Calu3 (cell line): Measurements from ENCODE around the gene SEZ6L. TPM values are rescaled to one million over a fixed set of nuclear protein-coding genes. Genes with fewer than 3 reads are reported as not detected.

Experiments used
- BruUV-seq: library from RNA; stranded (reverse); fragments of 400-500 nt; replicated peaks from 2 replicates; lab custom pipeline; 2021; lab: Mats Ljungman, UMichigan
- CTCF ChIA-PET: fragments of 300-600 bp; sonication (Branson Sonifier 250); formaldehyde crosslinking; loops from one replicate; lab custom pipeline; 2022; ENCODE audit warnings: antibody characterized with exemption; lab: Charles Lee
- DNase-seq: peaks from one replicate; pipeline ENCODE4 v3.0.0; 2022
- H3K27ac Mint-ChIP-seq: one replicate; pipeline ENCODE4 v1.8.0; 2022; ENCODE audit warnings: mixed read lengths; ENCODE audit not compliant: unreplicated experiment
- H3K27me3 Mint-ChIP-seq: one replicate; pipeline ENCODE4 v1.8.0; 2022; ENCODE audit warnings: mixed read lengths; ENCODE audit not compliant: unreplicated experiment
- H3K36me3 Mint-ChIP-seq: one replicate; pipeline ENCODE4 v1.8.0; 2022; ENCODE audit warnings: mild to moderate bottlenecking, moderate library complexity, mixed read lengths; ENCODE audit not compliant: insufficient read depth, unreplicated experiment
- H3K4me1 Mint-ChIP-seq: one replicate; pipeline ENCODE4 v1.8.0; 2022; ENCODE audit warnings: mild to moderate bottlenecking, low read depth, mixed read lengths; ENCODE audit not compliant: unreplicated experiment
- H3K4me3 Mint-ChIP-seq: one replicate; pipeline ENCODE4 v1.8.0; 2022; ENCODE audit warnings: mild to moderate bottlenecking, low read depth, moderate library complexity, mixed read lengths; ENCODE audit not compliant: unreplicated experiment
- H3K9me3 Mint-ChIP-seq: one replicate; pipeline ENCODE4 v1.8.0; 2022; ENCODE audit warnings: low read depth, mixed read lengths; ENCODE audit not compliant: unreplicated experiment
- CTCF ChIP-seq: fragments of 200-600 bp; IDR thresholded peaks from one replicate; pipeline ENCODE4 v1.8.0; 2022; ENCODE audit warnings: antibody characterized with exemption; ENCODE audit not compliant: unreplicated experiment
- intact Hi-C: fragments of 100-400 bp; cut with micrococcal nuclease; formaldehyde crosslinking; loops from one replicate; pipeline ENCODE4 v1.10.0; 2022; ENCODE audit not compliant: unreplicated experiment
- total RNA-seq: library from RNA; stranded (reverse); gene quantifications from 2 replicates; pipeline ENCODE4 v1.2.3, GENCODE V29; 2022

The SEZ6L gene
- total RNA-seq, 1 experiment from 2014 or later, result not detected

GRCh38 chr22:26367402-26368245, 198.4 kb downstream of the SEZ6L start:
- Mint-ChIP-seq H3K4me3 (no peak overlapping the region), H3K9me3 (no peaks in the 10 kb centered on the region), H3K27me3 (peaks cover 68% of the 10 kb centered on the region), H3K4me1 (no peaks in the 10 kb centered on the region), H3K27ac (no peak overlapping the region), H3K36me3 (no peaks in the 10 kb centered on the region)
- CTCF ChIA-PET, result interaction anchor here (0.6 to 1.5 kb wide), 5 partner anchors 11 to 1238 kb away, joined by 3 to 5 read pairs (median 4); partner anchors contain the start of genes HPS4 and SRRD
- peak; percentile 90 for TF ChIP-seq CTCF
- no TSS peak for BruUV-seq
- DNase-seq, result peak; percentile 59
- intact Hi-C loops, result loop anchor here (10.0 kb wide), 1 partner anchor 97 kb away; no protein-coding TSS in a partner anchor

- intact Hi-C loops, result no loop called here
- no peak for DNase-seq
- Mint-ChIP-seq H3K27me3 (peaks cover 84% of the 10 kb centered on the region), H3K4me1 (peaks cover 8% of the 10 kb centered on the region), H3K36me3 (no peaks in the 10 kb centered on the region), H3K27ac (no peak overlapping the region), H3K4me3 (no peak overlapping the region), H3K9me3 (no peaks in the 10 kb centered on the region)
- CTCF ChIA-PET, result interaction anchor here (0.6 kb wide), 1 partner anchor 10 kb away, joined by 5 read pairs; no protein-coding TSS in a partner anchor
- TF ChIP-seq CTCF, result no peak
- BruUV-seq, result no TSS peak
Observed at GRCh38 chr22:26372890-26373289, 203.6 kb downstream of the SEZ6L start.

- CTCF ChIA-PET, result interaction anchor here (1.3 kb wide), 1 partner anchor 10 kb away, joined by 3 read pairs; no protein-coding TSS in a partner anchor
Observed at GRCh38 chr22:26374391-26375026, 205.2 kb downstream of the SEZ6L start.

More at GRCh38 chr22:26374391-26375026, 205.2 kb downstream of the SEZ6L start:
- H3K4me1 Mint-ChIP-seq, result peaks cover 8% of the 10 kb centered on the region
- intact Hi-C loops, result no loop called here
- H3K27ac Mint-ChIP-seq, result no peak overlapping the region
- H3K36me3 Mint-ChIP-seq, result no peaks in the 10 kb centered on the region
- no peak overlapping the region for H3K4me3 Mint-ChIP-seq
- TF ChIP-seq CTCF, result no peak
- no peaks in the 10 kb centered on the region for H3K9me3 Mint-ChIP-seq
- BruUV-seq, result no TSS peak
- no peak for DNase-seq
- peaks cover 97% of the 10 kb centered on the region for H3K27me3 Mint-ChIP-seq
